GM19035 (cell line): ENCODE data around the gene SPINK4.

ENCODE experiments used
- ATAC-seq: cut with Tn5 transposase; IDR thresholded peaks from one replicate; pipeline ENCODE4 v1.9.1; 2021; ENCODE audit not compliant: unreplicated experiment

Gene SPINK4

GRCh38 chr9:33229359-33230114 is 10.4 kb upstream of the SPINK4 start:
- no peak for ATAC-seq

GRCh38 chr9:33230756-33231622 is 9.0 kb upstream of the SPINK4 start:
- no peak for ATAC-seq

- no peak for ATAC-seq
Measured at GRCh38 chr9:33231623-33231942, 8.4 kb upstream of the SPINK4 start.

GRCh38 chr9:33232815-33233214 is 7.2 kb upstream of the SPINK4 start:
- no peak for ATAC-seq

GRCh38 chr9:33233626-33234342 is 6.2 kb upstream of the SPINK4 start:
- ATAC-seq, result no peak

- ATAC-seq, result no peak
Measured at GRCh38 chr9:33234511-33235467, 5.2 kb upstream of the SPINK4 start.

- ATAC-seq, result no peak
Measured at GRCh38 chr9:33236571-33236970, 3.4 kb upstream of the SPINK4 start.

GRCh38 chr9:33241298-33241697 is 1.3 kb downstream of the SPINK4 start:
- ATAC-seq, result no peak

GRCh38 chr9:33242609-33243134 is 2.7 kb downstream of the SPINK4 start:
- no peak for ATAC-seq

- no peak for ATAC-seq
Measured at GRCh38 chr9:33244137-33244784, 4.3 kb downstream of the SPINK4 start.

GRCh38 chr9:33245341-33245740 is 5.4 kb downstream of the SPINK4 start:
- no peak for ATAC-seq

GRCh38 chr9:33246269-33246860 is 6.4 kb downstream of the SPINK4 start:
- ATAC-seq, result no peak

GRCh38 chr9:33248606-33249005 is 8.6 kb downstream of the SPINK4 start:
- ATAC-seq, result no peak

- ATAC-seq, result no peak
Measured at GRCh38 chr9:33249087-33249658, 9.2 kb downstream of the SPINK4 start.

GRCh38 chr9:33249983-33250382 is 10.0 kb downstream of the SPINK4 start:
- no peak for ATAC-seq

GRCh38 chr9:33250458-33250995 is 10.6 kb downstream of the SPINK4 start:
- ATAC-seq, result no peak

GRCh38 chr9:33254211-33254610 is 14.2 kb downstream of the SPINK4 start:
- no peak for ATAC-seq

GRCh38 chr9:33255014-33255413 is 15.0 kb downstream of the SPINK4 start:
- no peak for ATAC-seq

- no peak for ATAC-seq
Measured at GRCh38 chr9:33255471-33255870, 15.5 kb downstream of the SPINK4 start.
